ENCODE results near the gene ZNF408.

DNA sequence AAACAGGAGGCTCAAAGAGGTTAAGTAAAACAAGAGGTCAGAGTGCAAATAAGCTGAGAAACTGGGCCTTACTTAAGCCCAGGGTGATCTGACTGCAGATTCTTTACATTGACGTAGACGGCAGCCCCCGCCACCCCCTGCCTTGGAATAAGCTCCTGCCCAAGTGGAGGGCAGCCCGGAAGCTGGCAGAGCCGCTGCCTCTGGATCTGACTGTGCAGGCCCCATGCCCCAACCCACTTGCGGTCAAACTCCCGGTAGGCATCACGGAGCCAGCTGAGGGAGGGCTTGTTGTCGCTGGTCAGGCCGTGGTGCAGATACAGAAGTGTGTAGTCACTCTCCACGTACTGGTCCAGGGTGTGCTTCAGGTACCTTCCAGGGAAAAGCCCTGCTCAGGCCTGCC is 19.0 kb upstream of the ZNF408 start:
- TF ChIP-seq CTCF (IDR thresholded peaks at IDR 0.05; ENCODE audit: insufficient read depth, low read length, poor library complexity, severe bottlenecking): no peak
- TF ChIP-seq EZH2phosphoT487 (conservative IDR thresholded peaks at IDR 0.05; ENCODE audit: low read length): no peak

Measured in SU-DHL-6 (cell line).